ENCODE results near the gene COPS8. TPM values are rescaled to one million over a fixed set of nuclear protein-coding genes. Genes with fewer than 3 reads are reported as not detected.

The COPS8 gene
- total and polyA plus RNA-seq, 2 experiments from 2014 or later = 120 to 130 TPM

GRCh38 chr2:237058423-237058822, 27.3 kb upstream of the COPS8 start:
- Histone ChIP-seq H3K4me2 (no peak overlapping the region), H3K4me1 (ENCODE audit: insufficient read depth) (no peaks in the 10 kb centered on the region), H3K27ac (ENCODE audit: low read depth) (no peak overlapping the region), H3K9me2 (ENCODE audit: insufficient read depth) (no peaks in the 10 kb centered on the region), H3K79me2 (replicated peaks; ENCODE audit: insufficient read depth) (no peaks in the 10 kb centered on the region), H2AFZ (no peak overlapping the region), H3F3A (replicated peaks; ENCODE audit: low read depth) (no peaks in the 10 kb centered on the region), H3K36me3 (ENCODE audit: insufficient read depth) (no peaks in the 10 kb centered on the region), H3K27me3 (ENCODE audit: insufficient read depth) (no peaks in the 10 kb centered on the region), H4K20me1 (replicated peaks; ENCODE audit: insufficient read depth) (no peaks in the 10 kb centered on the region), H3K4me3 (no peak overlapping the region)
- DNase-seq (ENCODE audit: low spot score) = peak; percentile 45
- no peaks in the 10 kb centered on the region for H3K9me3 Mint-ChIP-seq
- H3K4me3 Mint-ChIP-seq = no peak overlapping the region
- no peak for ATAC-seq
- peaks cover 21% of the 10 kb centered on the region for H3K4me1 Mint-ChIP-seq
- H3K36me3 Mint-ChIP-seq (ENCODE audit: low read depth) = no peaks in the 10 kb centered on the region
- TF ChIP-seq STAT1 (IDR thresholded peaks at IDR 0.05; ENCODE audit: unreplicated experiment) (no peak), ZNF114 (CRISPR knock-in tag; IDR thresholded peaks at IDR 0.05) (no peak), EZH2phosphoT487 (IDR thresholded peaks at IDR 0.05; ENCODE audit: unreplicated experiment) (no peak), JUNB (IDR thresholded peaks at IDR 0.05; ENCODE audit: unreplicated experiment) (no peak), EZH2 (IDR thresholded peaks at IDR 0.05; ENCODE audit: low read depth, unreplicated experiment) (no peak), ETS1 (IDR thresholded peaks at IDR 0.05) (no peak), POLR2AphosphoS5 (IDR thresholded peaks at IDR 0.05; ENCODE audit: low read depth) (no peak), NANOG (IDR thresholded peaks at IDR 0.05; ENCODE audit: borderline replicate concordance) (no peak), ZNF331 (CRISPR knock-in tag; IDR thresholded peaks at IDR 0.05; ENCODE audit: low read depth) (no peak), CTCF (conservative IDR thresholded peaks at IDR 0.05; ENCODE audit: low read depth in 2 of 2) (no peak), ZNF462 (CRISPR knock-in tag; IDR thresholded peaks at IDR 0.05) (no peak), REST (IDR thresholded peaks at IDR 0.05; ENCODE audit: unreplicated experiment) (no peak), CREB1 (CRISPR knock-in tag; IDR thresholded peaks at IDR 0.05; ENCODE audit: low read depth) (no peak)
- no peak overlapping the region for H3K27ac Mint-ChIP-seq
- peaks cover 2% of the 10 kb centered on the region for H3K27me3 Mint-ChIP-seq (ENCODE audit: insufficient read depth, low read depth, poor library complexity)

Data from GM23338 (cell line).